HG03565 (cell line): Measurements from ENCODE around the gene TMEM271.

ENCODE experiments used
- ATAC-seq: cut with Tn5 transposase; IDR thresholded peaks from one replicate; pipeline ENCODE4 v1.9.1; 2021; ENCODE audit warnings: mild to moderate bottlenecking, moderate library complexity; ENCODE audit not compliant: unreplicated experiment

The TMEM271 gene

GRCh38 chr4:535181-535923 is 40.7 kb downstream of the TMEM271 start:
- ATAC-seq, result no peak

DNA sequence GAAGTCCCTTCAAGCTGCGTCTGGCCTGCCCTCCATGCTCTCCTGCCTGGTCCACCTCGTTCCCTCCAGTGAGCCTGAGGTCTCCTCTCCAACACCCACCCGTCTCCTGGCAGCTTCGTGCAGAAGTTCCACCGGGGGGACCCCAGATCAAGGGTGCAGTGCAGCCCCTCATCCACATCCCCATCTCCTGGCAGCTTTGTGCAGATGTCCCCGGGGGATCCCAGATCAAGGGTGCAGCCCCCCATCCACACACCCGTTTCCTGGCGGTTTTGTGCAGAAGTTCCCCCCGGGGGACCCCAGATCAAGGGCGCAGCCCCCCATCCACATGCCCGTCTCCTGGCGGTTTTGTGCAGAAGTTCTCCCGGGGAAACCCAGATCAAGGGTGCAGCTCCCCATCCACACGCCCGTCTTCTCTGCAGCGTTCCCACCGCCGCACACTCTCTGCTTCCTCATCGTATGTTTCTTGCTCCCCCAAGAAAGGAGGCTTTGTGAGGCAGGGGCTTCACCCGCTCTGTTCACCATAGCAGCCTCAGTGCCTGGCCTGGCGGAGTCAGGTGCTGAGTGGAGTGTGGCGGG is 41.4 kb downstream of the TMEM271 start:
- no peak for ATAC-seq

- ATAC-seq, result no peak
Observed at GRCh38 chr4:534101-534575, 42.0 kb downstream of the TMEM271 start.

- no peak for ATAC-seq
Observed at GRCh38 chr4:533318-534100, 42.6 kb downstream of the TMEM271 start.

DNA sequence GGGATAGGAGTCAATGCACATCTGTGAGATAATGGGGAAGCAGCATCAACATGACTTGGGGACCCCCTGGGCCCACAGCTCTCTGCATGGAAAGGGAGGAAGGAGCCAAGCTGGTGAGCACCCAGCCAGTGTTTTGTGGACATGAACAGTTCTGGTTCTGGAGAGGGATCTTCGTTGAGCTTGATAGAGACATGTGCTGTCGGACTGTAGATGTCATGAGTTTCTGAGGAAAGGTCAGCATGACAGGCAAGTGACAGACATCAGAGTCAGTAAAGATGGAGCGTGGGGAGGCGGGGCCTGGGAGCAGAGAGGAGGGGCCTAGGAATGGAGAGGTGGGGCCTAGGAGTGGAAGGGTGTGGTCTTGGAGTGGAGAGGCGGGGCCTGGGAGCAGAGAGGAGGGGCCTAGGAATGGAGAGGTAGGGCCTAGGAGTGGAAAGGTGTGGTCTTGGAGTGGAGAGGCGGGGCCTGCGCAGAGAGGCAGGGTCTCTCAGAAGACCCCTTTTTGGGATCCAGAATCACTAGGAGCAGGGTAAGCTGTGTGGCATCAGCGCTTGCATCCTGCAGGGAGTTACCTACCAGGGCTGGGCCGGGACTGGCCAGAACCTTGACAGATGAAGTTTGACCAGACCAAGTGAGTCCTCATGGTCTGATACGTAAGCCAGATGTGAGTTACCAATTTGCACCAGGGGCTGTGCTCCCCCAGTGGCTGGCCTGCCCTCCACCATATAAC is 43.3 kb downstream of the TMEM271 start:
- ATAC-seq, result no peak

GRCh38 chr4:531721-532565 is 44.2 kb downstream of the TMEM271 start:
- ATAC-seq, result no peak

- ATAC-seq, result no peak
Observed at GRCh38 chr4:531076-531475, 45.0 kb downstream of the TMEM271 start.

GRCh38 chr4:530017-530781 is 45.9 kb downstream of the TMEM271 start:
- ATAC-seq, result no peak

DNA sequence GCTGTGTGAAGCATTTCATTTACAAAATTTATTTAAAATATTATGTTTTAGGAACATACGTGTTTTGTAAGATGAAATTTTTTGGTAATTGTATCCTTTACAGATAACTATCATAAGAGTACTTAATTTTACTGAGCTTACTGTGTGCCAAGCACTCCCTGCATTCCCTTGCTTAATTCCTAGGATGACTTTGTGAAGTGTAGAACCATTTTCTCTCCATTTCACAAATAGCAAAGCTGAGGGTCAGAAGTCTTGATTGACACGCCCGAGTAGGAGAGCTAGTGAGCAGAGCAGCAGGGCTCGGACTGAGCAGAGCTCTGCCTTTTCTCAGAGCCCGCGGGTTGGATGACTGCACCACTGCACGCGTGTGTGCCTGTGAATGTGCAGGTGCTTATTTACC is 46.5 kb downstream of the TMEM271 start:
- no peak for ATAC-seq

DNA sequence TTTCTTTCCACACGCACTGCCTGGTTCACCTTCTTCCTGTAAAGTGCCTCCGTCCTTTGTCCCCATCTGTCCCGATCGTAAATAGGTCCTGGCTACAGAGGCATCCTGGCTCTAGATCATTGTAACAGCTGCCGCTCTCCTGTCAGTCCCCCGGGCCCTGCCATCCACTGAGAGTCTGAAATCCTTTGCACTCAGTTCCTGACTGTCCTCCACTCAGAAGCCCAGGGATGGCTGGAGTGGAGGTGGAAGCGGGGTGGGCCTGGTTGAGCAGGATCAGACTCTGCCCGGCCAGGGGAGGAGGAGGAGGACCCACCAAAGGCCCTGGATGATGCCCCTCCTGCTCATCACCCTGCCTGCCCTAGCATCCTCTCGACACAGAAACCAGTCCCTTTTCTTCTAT is 47.3 kb downstream of the TMEM271 start:
- ATAC-seq, result no peak

- ATAC-seq, result no peak
Observed at GRCh38 chr4:528296-528695, 47.8 kb downstream of the TMEM271 start.

DNA sequence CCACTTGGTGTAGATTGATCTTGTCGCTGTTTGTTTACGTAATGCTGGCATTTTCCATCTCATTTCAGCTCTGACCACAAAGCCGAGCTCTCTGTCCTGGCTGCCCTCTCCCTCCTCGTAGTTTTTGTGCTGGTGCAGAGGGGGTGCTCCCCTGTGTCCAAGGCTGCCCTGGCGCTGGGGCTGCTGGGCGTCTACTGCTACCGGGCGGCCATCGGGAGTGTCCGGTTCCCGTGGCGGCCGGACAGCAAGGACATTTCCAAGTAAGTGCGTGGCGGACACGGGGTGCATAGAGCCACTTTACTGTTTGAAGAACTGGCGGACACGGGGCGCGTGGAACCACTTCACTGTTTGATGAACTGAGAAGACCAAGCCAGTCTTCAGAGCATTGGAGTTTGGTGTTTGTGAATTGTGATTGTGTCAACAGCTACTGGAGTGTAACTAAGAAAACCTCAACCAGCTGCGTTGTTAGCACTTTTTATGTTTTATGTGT is 49.1 kb downstream of the TMEM271 start:
- ATAC-seq, result no peak

- ATAC-seq, result no peak
Observed at GRCh38 chr4:526189-526909, 49.7 kb downstream of the TMEM271 start.

DNA sequence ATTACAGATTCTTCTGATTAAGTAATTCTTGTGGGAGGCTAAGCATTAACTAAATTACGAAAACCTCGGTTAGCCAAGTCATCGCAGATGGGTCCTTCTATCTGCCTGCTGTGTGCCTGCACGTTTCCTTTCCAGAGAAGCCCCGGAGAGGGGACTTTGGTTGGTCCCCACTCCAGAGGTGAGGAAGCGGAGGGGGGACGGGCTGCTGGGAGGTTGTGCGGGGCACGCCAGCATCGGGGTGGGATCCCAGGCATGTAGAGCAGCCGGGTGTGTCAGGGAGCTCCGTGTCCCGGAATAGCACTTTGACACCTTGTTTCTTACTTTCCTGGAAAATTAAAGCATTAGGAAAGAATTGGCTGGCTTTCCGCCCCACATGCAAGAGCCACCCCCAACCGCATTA is 50.4 kb downstream of the TMEM271 start:
- no peak for ATAC-seq

- no peak for ATAC-seq
Observed at GRCh38 chr4:524196-524595, 51.9 kb downstream of the TMEM271 start.
